HG03039 (cell line): Measurements from ENCODE around the gene RGCC.

Experiments used
- ATAC-seq: cut with Tn5 transposase; IDR thresholded peaks from one replicate; pipeline ENCODE4 v1.9.1; 2021; ENCODE audit warnings: mild to moderate bottlenecking, moderate library complexity; ENCODE audit not compliant: unreplicated experiment

Gene RGCC

DNA sequence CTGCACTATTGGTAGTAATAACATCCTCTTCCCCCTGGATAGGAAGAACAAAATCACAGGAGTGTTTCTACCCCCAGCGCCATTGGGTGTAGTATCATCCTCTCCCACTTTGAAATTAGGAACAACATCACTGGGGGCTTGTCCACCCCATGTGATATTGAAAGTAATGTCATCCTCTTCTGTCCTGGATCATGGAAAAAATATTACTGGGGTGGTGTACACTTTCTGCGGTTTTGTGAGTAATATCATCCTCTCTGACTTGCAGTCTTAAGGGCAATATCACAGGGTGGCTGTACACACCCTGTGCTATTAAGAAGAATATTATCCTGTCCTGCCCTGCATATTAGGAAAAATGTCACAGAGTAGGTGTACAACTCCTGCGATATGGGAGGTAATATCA is 4.9 kb upstream of the RGCC start:
- ATAC-seq, result no peak

DNA sequence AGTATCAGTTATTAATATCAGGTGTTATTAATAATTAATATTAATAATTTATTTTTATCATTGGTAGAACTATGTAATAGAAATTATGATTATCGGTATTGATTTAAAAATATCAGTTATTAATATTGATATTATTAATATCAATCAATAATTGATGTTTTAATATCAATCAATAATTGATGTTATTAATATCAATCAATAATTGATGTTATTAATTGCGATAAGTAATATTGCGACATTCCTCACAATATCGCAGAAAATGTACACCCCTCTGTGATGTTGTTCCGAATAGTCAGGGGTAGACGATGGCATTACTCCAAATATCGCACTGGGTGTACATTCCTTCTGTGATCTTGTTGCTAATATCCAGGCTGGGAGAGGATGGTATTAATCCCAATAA is 3.7 kb upstream of the RGCC start:
- ATAC-seq, result no peak

DNA sequence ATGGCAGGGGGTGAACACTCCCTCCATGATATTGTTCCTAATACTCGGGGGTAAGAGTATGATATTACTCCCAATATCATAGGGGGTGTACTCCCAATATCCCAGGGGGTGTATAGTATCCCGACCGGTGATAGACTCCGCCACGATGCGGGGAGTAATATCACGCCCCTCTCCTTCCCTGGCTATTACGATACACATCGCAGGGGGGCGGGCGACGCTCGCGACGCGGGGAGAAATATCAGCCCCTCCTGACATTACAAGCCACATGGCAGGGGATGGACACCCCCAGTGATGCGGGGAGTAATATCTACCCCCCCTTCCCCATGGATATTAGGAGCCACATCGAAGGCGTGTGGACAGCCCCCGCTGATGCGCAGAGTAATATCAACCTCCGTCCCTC is 3.2 kb upstream of the RGCC start:
- ATAC-seq, result no peak

DNA sequence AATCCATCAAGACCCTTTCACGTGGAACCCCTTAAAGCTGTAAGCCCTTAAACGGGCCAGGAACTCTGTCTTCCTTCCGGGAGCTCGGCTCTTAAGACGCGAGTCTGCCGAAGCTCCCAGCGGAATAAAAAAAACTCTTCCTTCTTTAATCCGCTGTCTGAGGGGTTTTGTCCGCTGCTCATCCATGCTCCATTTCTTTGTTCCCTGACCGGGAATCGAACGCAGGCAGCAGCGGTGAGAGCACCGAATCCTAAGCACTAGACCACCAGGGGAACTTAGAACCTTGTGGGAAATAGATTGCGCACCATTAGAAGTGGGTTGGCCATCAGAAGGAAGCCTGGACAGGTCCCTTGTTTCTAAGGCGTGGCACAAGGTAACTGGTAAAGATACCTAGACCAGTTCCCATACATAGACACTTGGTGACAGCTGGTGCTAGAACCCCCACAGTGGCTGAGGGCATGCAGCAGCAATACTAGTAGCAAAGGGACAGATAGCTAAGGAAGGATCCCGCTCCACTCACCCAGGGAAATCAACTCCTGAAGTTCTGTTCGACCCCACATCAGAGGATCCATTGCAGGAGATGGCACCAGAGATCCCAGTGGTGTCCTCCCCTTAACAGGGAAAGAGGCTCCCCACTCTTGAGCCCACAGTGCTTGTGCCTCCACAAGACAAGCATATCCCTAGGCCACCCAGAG is 1.5 kb upstream of the RGCC start:
- ATAC-seq, result no peak

DNA sequence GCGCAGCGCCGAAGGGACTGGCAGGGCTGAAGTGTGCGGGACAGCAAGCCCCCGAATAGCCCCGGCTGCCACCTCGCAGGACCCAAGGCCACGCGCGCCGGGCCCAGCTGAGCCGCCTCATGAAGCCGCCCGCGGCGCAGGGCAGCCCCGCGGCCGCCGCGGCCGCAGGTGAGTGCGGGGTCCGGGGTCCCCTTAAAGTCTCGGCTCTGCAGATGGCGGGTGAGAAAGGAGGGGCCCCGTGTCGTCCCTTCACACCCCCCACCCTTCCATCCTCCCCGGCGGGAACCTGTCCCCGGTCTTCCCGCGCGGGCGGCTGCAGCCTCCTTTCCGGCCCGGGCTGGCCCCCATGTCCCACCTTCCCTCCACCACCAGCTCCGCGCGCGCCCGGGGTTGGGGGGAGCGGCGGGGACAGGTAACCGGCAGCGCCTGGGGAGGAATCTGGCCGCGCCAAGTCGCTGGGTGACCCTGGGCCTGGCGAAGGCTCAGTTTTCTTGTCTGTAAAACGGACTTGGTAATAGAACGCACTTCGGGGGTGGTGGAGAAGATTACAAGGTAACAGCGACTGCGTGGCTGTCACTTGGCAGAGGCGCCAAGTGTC is 338 bp downstream of the RGCC start:
- ATAC-seq, result peak; percentile 3

DNA sequence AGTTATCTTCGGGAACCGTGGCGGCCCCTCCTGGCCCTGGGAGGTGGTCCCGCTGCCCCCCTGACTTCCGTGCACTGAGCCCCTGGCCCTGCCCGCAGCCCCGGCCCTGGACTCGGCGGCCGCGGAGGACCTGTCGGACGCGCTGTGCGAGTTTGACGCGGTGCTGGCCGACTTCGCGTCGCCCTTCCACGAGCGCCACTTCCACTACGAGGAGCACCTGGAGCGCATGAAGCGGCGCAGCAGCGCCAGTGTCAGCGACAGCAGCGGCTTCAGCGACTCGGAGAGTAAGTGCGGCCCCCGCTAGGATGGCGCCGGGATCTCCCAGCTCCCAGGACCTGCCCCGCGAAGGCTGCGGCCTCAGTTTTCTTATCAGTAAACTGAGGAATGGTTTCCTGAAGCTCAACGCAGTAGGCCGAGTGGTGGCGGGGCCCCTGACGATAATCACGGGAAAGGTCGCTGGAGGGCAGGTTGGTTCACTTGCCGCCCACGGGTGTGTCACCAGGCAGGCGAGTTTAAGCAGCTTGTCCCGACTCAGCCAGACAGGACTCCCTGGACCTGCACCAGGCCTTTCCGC is 924 bp downstream of the RGCC start:
- no peak for ATAC-seq

DNA sequence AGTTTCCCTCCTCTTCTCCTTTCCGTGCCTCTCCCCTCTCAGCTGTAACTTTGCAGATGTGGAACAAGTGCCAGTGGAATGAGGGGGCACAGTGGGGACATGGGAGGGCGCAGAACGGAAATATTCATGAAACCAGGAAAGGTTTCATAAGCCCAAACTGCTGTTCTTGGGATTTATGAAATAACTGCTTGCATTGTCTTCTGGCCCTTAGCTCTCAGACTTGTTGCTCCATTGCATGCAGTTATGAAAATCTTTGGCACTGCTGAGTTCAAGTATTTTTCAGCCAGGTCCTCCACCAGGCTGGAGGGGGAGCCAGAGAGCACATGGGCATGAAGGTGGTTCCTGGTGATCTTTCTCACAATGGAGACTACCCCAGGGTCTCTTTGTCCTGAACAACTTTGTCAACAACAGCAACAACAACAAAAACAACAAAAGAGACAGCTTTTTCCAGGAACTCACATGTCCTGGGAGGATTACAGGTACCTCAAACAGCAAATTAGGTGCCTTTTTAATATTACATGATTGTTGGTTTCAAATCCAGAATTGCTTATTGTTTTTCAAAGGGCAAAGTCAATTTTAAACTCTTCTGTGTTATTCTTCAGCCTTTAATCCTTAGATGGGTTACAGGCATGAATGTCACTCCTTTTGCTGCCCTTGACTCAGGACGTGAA is 1.5 kb downstream of the RGCC start:
- ATAC-seq, result no peak

DNA sequence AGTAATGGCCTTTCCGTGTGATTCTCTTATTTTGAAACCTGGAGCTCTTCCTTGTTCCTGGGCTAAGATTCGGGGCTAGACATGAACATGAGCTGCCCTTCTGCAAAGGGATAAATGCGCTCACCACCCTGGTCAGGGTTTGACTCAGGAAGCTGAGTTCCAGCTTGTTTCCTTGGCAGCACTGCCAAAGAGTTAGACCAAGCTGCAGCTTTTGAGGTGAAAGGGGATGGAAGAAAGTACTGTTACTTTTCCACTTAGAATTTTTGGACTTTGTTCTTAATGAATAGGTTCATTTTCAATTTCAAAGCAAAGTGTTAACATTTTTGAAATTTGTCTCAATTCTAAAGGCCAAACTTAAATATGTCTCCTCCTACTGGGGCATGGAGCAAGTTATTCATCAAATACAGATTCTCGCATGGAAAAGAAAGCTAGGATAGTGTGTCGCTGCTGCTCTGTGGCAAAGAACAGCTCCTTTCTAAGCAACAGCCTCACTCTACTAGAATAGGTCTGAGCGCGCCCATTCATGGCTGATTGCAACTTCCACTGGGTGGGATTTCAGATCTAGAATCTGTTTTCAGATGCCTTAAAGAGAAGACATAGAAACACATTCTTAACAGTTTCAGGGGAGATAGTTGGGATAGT is 2.2 kb downstream of the RGCC start:
- ATAC-seq, result no peak

DNA sequence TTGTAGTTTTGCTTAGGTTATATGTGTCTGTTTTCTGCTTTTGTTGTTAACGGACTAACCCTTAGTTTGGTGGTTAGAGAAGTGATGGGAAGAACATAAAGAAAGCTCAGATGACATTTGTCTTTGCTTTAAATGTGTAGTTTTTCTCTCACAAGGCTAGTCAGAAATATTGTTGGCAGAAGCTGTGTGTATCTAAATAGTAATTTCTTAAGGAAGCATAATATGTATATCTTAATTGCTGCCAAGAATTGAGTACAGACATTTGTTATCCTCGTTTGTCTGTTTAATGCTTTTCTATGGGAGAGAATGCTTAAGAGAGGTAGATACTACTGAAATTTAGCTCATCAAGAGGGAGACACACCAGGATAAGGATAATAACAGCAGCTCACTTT is 2.7 kb downstream of the RGCC start:
- no peak for ATAC-seq

DNA sequence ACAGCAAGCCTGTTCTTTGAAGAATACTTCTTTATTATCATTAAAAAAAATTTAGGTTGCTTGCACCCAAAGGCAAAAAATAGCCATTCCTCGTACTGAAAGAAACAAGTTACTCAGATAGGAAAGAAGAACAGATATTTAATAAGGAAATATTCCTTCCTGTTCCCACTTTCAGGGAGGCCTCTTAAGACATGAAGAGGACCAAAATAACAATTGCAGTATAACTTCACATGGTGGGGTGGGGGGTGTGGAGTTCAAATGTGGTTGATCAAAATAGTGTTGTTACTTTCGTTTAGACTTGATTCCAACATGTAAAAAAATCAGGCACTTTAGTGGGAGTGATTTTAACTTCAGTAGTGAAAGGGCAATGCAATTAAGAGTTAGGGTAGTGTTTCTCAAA is 3.6 kb downstream of the RGCC start:
- no peak for ATAC-seq

DNA sequence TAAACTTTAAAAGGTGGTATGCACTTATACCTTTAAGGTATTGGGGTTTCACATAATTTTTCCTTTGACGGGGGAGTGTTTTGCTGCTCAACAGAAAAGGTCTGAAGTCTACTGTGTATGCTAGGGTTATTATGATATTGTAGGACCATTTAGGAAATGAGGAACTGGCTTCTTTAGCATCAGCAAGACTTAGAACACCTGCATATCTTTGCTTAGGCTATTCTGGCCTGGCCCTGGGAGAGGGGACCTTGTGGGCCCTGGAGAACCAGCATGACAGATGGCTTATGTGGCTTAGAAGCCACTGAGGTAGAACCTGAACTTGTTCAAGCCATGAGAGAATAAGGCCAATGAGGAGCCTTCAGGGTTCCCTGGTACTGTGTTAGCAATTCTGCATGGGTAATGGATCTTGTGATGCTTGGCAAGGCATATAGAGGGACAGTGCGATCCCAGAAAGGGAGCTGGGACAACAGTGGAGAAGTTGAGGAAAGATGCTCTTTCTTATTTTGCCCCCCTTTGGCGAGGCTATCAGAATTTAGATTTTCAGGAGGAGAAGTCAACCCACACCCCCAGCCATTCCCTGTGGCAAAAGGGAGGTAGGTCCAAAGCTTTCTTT is 4.3 kb downstream of the RGCC start:
- no peak for ATAC-seq

DNA sequence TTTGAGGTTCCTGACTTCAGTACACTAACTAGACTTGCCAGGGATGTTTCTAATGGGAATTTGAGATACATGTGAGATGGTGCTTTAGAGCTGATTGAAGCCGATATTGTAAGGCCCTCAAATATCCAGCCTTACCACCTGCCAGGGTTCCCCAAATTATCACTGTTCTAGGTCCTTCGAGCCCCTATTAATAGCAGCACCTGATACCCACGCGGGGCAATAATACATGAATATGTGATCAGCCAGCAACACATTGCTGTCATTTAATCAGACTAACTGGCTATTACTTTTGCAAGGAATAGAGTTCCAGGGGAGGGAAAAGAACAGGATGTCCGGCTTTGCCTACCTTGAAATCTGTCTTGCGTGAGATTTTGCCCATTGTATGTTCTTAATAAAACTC is 5.1 kb downstream of the RGCC start:
- no peak for ATAC-seq

DNA sequence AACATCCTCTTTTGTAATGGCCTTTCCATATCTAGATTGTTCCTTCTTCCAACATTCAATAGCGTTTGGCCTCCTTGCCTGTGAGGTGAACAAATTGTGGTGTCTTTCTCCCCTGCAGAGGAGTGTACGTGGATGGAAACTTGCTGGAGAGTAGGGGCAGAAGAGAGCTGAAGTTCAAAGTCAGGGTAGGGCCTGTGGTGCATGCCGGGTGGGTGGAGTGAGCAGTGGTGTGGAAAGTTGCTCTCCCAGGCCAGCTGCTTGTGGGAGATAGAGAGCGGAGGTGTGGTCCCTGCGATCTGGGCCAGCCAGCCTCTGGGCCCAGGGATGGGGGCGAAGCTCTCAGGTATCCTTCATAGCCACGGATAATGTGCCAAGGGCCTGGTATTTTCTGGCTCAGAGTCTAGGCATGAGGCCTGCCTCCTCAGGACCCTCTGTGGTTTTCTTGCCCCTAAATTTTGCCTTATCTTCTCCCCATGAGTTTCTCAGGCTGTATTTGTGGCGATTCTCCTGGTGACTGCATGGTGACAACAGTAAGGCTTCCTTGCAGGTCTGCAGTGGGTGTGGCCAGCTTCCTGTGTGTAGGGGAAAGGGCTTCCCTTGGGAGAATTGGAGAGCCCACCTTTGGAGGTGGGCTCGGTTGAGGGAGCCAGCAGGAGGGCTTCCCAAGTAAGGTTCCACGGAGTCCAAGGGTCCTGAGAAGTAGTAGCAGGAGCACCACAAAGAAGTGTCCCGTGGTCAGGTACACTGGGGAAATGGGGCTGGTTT is 6.7 kb downstream of the RGCC start:
- no peak for ATAC-seq

DNA sequence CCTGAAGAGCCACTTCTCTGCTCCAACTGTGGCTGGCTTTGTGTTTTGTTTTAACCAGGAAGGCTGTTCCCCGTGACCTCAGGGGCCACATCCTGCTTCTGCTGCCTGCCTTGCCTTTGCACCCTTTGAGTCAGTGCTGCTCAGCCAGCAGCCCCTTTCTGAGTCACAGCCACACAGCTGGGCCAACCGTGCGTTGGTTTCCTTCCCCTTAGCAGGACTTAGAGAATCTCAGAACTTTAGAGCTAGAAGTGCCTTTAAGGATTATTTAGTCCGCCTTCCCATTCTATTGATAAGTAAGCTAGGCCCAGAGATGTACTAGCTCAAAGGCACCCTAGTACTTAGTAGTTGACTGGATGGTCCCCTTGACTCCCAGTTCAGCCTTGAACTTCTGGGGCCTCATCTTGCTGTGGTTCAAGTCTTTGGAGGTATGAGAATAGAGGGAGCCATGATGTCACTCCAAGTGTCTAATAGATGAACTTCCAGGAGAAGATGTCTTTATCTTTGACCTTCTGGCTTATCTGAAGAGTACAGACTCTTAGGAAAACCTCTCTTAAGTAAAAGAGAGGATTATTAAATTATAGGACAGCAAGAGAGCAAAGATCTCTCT is 8.0 kb downstream of the RGCC start:
- ATAC-seq, result peak; percentile 97

DNA sequence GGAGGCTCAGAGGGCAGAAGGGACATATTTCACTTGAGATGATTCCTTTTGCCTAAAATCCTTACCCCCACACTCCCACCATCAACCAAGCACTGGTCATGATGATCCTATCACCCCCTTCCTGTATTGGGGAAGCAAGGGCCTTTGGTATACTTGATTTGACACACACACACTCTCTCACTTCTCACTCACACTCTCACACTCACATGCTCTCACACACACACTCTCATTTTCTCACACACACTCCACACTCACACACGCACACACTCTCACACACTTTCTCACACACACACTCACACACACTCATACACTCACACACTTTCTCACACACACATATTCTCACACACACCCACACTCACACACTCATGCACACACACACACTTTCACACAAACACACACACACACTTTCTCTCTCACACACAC is 8.6 kb downstream of the RGCC start:
- ATAC-seq, result no peak

DNA sequence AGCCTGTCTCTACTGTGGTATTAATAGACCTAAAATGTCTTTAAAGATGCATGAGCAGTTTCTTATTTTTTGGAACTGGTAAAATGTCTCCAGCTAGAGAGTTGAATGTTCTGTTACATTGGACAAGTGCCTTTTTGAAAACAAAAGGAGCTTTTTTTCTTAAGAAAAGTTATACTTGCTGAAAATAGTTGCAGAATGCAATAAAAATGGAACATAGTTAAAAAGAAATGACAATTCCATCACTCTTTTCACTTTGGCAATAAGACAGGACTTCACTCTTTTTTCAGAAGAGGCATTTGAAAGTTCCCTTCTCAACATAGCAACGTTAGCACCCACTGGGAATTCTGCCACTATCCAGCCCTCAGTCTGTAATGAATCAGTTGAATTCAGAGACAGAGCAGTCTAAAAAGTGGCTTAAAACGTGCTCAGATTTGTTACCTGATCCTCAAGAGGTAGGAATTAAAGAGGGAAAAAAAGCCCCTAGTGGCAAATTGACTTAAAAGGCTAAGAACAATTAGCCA is 10.1 kb downstream of the RGCC start:
- no peak for ATAC-seq

DNA sequence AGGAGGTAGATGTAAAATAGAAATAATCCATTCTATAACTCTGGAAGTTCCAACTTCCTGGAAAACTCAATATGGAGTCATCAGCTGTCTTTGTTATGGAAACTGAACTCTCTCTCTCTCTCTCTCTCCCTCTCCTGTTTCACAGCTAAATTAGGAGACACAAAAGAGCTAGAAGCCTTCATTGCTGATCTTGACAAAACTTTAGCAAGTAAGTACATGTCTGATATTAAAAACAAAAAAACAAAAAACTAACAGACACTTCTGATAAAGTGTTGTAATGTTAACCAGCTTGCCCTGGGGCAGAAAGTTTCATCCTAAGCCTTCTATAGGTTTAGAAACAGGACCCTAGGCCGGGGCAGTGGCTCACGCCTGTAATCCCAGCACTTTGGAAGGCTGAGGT is 11.3 kb downstream of the RGCC start:
- ATAC-seq, result no peak

DNA sequence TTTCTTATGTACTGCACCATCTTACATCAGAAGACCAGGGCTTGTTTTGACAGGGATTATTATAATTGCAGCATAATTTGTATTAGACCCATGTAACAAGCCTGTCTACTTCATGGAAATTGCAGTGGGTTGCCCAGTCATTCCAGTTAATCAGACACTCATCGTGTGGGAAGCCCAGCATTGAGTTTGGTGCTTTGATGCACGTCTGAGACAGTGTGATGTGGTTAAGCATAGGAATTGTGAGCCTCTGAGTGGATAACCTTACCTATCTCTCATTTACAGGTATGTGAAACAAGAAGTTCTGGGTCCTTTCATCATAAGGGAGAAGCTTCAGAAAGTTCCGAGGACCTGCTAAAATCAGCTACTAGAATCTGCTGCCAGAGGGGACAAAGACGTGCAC is 12.8 kb downstream of the RGCC start:
- no peak for ATAC-seq

DNA sequence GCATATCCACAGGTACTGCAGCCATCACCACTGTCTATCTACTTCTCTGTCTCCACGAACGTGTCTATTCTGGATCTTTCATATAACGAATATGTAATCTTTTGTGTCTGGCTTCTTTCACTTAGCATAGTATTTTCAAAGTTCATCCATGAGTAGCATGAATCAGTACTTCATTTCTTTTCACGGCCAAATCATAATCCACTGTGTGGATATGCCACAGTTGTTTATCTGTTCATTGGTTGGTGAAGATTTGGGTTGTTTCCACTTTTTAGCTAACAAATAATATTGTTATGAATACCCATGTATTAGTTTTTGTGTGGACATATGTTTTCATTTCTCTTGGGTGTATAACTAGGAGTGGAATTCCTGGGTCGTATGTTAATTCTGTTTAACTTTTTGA is 14.4 kb downstream of the RGCC start:
- no peak for ATAC-seq

DNA sequence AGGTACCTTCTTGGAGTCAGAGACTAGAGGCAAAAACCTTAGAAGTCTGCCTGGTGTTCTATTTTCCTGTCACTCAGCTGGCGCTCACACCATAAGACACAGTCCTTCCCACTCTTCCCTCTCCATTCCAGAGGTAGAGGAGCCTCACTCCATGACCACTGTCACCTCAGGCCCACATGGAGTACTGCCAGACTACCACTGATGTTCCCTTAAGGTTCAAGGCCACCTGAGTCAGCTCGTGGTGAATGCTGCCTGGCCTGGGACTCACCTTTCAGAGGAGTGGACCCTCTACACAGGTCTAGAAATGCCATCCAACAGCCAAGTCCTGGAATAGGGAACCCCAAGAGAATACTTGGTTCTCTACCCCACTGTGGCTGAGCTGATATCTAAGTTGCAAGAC is 29.9 kb downstream of the RGCC start:
- no peak for ATAC-seq
